SK-N-SH (cell line): ENCODE data around the gene EFCAB12. TPM values are rescaled to one million over a fixed set of nuclear protein-coding genes. Genes with fewer than 3 reads are reported as not detected.

ENCODE experiments used
- CTCF ChIA-PET: fragments of 300-600, 350-600 bp; formaldehyde crosslinking; extraction: SDS; loops from one replicate; lab custom pipeline; 2021; lab: Yijun Ruan, JAX
- POLR2A ChIA-PET: fragments of 350-600 bp; sonication (Branson Sonifier 250); formaldehyde crosslinking; extraction: SDS; loops from one replicate; lab custom pipeline; 2020; ENCODE audit warnings: antibody characterized with exemption, inconsistent platforms; lab: Yijun Ruan, JAX
- DNase-seq: peaks from one replicate; pipeline ENCODE4 v3.0.0; 2012
- H2AFZ ChIP-seq: fragments of 200-600 bp; sonication (generic); 2 replicates; pipeline ENCODE4 v1.8.1; 2016; ENCODE audit warnings: antibody characterized with exemption, mild to moderate bottlenecking, low read depth
- H3F3A ChIP-seq: fragments of 200-600 bp; sonication (generic); replicated peaks from 2 replicates; pipeline ENCODE3; 2016; ENCODE audit warnings: antibody characterized with exemption, mild to moderate bottlenecking; ENCODE audit not compliant: insufficient read depth
- H3K27ac ChIP-seq, 2 experiments: fragments of 200-500 bp in 1 of 2; fragments of 200-600 bp in 1 of 2; sonication (Bioruptor generic) in 1 of 2; sonication (generic), shearing (Covaris generic) in 1 of 2; 2 replicates each; pipeline versions ENCODE4 v1.5.1 to v1.6.1; 2014 to 2016; ENCODE audit warnings: low read depth in 2 of 2, inconsistent platforms in 1 of 2, low read length in 1 of 2, mild to moderate bottlenecking in 1 of 2, mixed read lengths in 1 of 2
- H3K27me3 ChIP-seq: fragments of 200-600 bp; sonication (generic), shearing (Covaris generic); 2 replicates; pipeline ENCODE4 v1.6.1; 2016; ENCODE audit warnings: mixed run types; ENCODE audit not compliant: insufficient read depth
- H3K36me3 ChIP-seq, 2 experiments: fragments of 200-500 bp in 1 of 2; fragments of 200-600 bp in 1 of 2; sonication (Bioruptor generic) in 1 of 2; sonication (generic) in 1 of 2; replicated peaks in 1 of 2; 2 replicates each; pipeline versions ENCODE3 to v1.5.1; 2014 to 2016; ENCODE audit warnings: low read length in 1 of 2, mild to moderate bottlenecking in 1 of 2; ENCODE audit not compliant: insufficient read depth in 2 of 2, control insufficient read depth in 1 of 2
- H3K4me1 ChIP-seq, 2 experiments: fragments of 200-500 bp in 1 of 2; fragments of 200-600 bp in 1 of 2; sonication (Bioruptor generic) in 1 of 2; sonication (generic), shearing (Covaris generic) in 1 of 2; 2 replicates each; pipeline versions ENCODE4 v1.5.1 to v1.6.1; 2014 to 2016; ENCODE audit warnings: low read depth in 1 of 2, low read length in 1 of 2, mixed run types in 1 of 2; ENCODE audit not compliant: insufficient read depth in 2 of 2, control insufficient read depth in 1 of 2
- H3K4me2 ChIP-seq: fragments of 200-600 bp; sonication (generic), shearing (Covaris generic); 2 replicates; pipeline ENCODE4 v1.6.1; 2017; ENCODE audit warnings: mixed run types
- H3K4me3 ChIP-seq, 2 experiments: fragments of 200-500 bp in 1 of 2; fragments of 200-600 bp in 1 of 2; sonication (Bioruptor generic) in 1 of 2; sonication (generic), shearing (Covaris generic) in 1 of 2; 2 replicates each; pipeline versions ENCODE4 v1.5.1 to v1.8.1; 2014 to 2016; ENCODE audit warnings: low read depth in 2 of 2, inconsistent platforms in 1 of 2, low read length in 1 of 2, mild to moderate bottlenecking in 1 of 2, mixed read lengths in 1 of 2, moderate library complexity in 1 of 2
- H3K79me2 ChIP-seq: fragments of 200-600 bp; sonication (generic); 2 replicates; pipeline ENCODE4 v1.8.1; 2017; ENCODE audit warnings: mild to moderate bottlenecking; ENCODE audit not compliant: insufficient read depth
- H3K9ac ChIP-seq: fragments of 200-600 bp; sonication (generic); 2 replicates; pipeline ENCODE4 v1.6.1; 2017; ENCODE audit warnings: mixed run types
- H3K9me2 ChIP-seq: fragments of 200-600 bp; sonication (generic); 2 replicates; pipeline ENCODE4 v1.6.1; 2017; ENCODE audit warnings: mixed run types
- H3K9me3 ChIP-seq: fragments of 200-600 bp; sonication (generic); 2 replicates; pipeline ENCODE4 v1.6.1; 2017; ENCODE audit warnings: mixed run types, mild to moderate bottlenecking, moderate library complexity
- H4K20me1 ChIP-seq: fragments of 200-600 bp; sonication (generic); 2 replicates; pipeline ENCODE4 v1.6.1; 2017; ENCODE audit warnings: mild to moderate bottlenecking, mixed run types; ENCODE audit not compliant: insufficient read depth
- CTCF ChIP-seq: fragments of 200-600 bp; sonication (generic); IDR thresholded peaks from 2 replicates; pipeline ENCODE4 v1.6.1; 2017; ENCODE audit warnings: antibody characterized with exemption, mild to moderate bottlenecking, moderate library complexity
- EP300 ChIP-seq, 2 experiments: IDR thresholded peaks; 2 replicates each; pipeline versions ENCODE4 v1.4.0 to v1.6.1; 2012; ENCODE audit warnings: borderline replicate concordance in 1 of 2, low read depth in 1 of 2, low read length in 1 of 2
- EZH2phosphoT487 ChIP-seq: fragments of 200-600 bp; sonication (generic); IDR thresholded peaks from 2 replicates; pipeline ENCODE4 v1.6.1; 2017; ENCODE audit warnings: low read depth, mixed run types, mild to moderate bottlenecking, antibody characterized with exemption, moderate library complexity, borderline replicate concordance
- FOSL2 ChIP-seq: IDR thresholded peaks from 2 replicates; pipeline ENCODE4 v1.4.0; 2012; ENCODE audit warnings: low read depth, mild to moderate bottlenecking, moderate library complexity, borderline replicate concordance
- FOXJ3 ChIP-seq: sonication (generic); formaldehyde crosslinking; IDR thresholded peaks from 2 replicates; pipeline ENCODE4 v1.5.1; 2020; ENCODE audit warnings: mild to moderate bottlenecking, missing genetic modification reagents
- GATA2 ChIP-seq: sonication (generic); formaldehyde crosslinking; IDR thresholded peaks from 2 replicates; pipeline ENCODE4 v1.5.0; 2020; ENCODE audit warnings: mild to moderate bottlenecking, missing genetic modification reagents
- MEF2A ChIP-seq: IDR thresholded peaks from 2 replicates; pipeline ENCODE4 v1.4.0; 2012; ENCODE audit warnings: low read depth, borderline replicate concordance
- MXI1 ChIP-seq: IDR thresholded peaks from 2 replicates; pipeline ENCODE4 v1.6.1; 2012; ENCODE audit warnings: mild to moderate bottlenecking, low read depth, low read length, improper control_type of control experiment
- POLR2AphosphoS5 ChIP-seq: IDR thresholded peaks from 2 replicates; pipeline ENCODE4 v1.6.1; 2012; ENCODE audit warnings: low read depth, low read length
- RAD21 ChIP-seq: IDR thresholded peaks from 2 replicates; pipeline ENCODE4 v1.6.1; 2012; ENCODE audit warnings: mild to moderate bottlenecking, low read length
- RXRA ChIP-seq: IDR thresholded peaks from 2 replicates; pipeline ENCODE4 v1.4.0; 2012; ENCODE audit warnings: low read depth, mild to moderate bottlenecking, borderline replicate concordance
- SIN3A ChIP-seq: IDR thresholded peaks from 2 replicates; pipeline ENCODE4 v1.6.1; 2012; ENCODE audit warnings: low read depth, mild to moderate bottlenecking, low read length, moderate library complexity, borderline replicate concordance
- SMC3 ChIP-seq: IDR thresholded peaks from 2 replicates; pipeline ENCODE4 v1.6.1; 2012; ENCODE audit warnings: low read depth, low read length, improper control_type of control experiment
- TEAD4 ChIP-seq: IDR thresholded peaks from 2 replicates; pipeline ENCODE4 v1.4.0; 2012; ENCODE audit warnings: mild to moderate bottlenecking, borderline replicate concordance; ENCODE audit not compliant: insufficient read depth
- WGBS: methylation state at CpG from one replicate; pipeline ENCODE4 v1.1.6; 2017; ENCODE audit warnings: low lambda C conversion rate; 5-methylcytosine and 5-hydroxymethylcytosine counted together
- polyA plus RNA-seq, 3 experiments: library from polyadenylated mRNA; depleted of rRNA; stranded (reverse); fragments of >200 nt; gene quantifications; 2 replicates each; pipeline ENCODE4 v1.2.3, GENCODE V29; 2012
- TF ChIP-seq, protein P1 (sequence below): fragments of 150-350 bp; IDR thresholded peaks from 2 replicates; pipeline ENCODE4 v1.6.1; 2017; ENCODE audit warnings: antibody characterized with exemption, low read length, low read depth, borderline replicate concordance
- TF ChIP-seq, protein P2 (sequence below): IDR thresholded peaks from 2 replicates; pipeline ENCODE4 v1.4.0; 2012; ENCODE audit warnings: low read depth, borderline replicate concordance
- TF ChIP-seq, protein P3 (sequence below): IDR thresholded peaks from 2 replicates; pipeline ENCODE4 v1.4.0; 2012; ENCODE audit warnings: low read depth

EFCAB12 gene
- polyA plus RNA-seq, 1 of the 3 experiments (the other 2 are of a cell fraction), result 0.38 TPM

DNA sequence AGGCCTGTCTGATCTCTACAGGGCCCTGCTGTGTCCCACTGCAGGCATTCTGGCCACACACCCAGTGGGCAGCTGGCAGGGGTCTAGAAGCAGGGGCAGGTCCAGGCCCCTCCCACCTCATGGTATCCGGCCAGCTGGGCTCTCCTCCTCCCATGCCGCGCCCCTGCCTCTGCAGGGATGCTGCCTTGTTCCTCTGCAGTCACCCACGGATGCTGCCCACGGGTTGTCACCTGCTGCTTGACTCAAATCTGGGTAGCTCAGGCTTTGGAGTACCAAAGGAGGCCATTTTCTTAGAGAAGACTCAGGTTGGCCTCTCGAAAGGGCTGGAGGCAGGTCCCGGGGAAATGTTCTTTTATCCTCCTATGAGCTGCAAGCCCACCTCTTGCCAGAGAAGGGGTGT is 25.0 kb downstream of the EFCAB12 start:
- H3K27ac ChIP-seq, result no peak overlapping the region
- CTCF ChIA-PET, result interaction anchor here (1.2 kb wide), 1 partner anchor 87 kb away, joined by 3 read pairs; a partner anchor contains a TSS
- 72% methylated on average over 7 of the region's 7 CpGs for WGBS

DNA sequence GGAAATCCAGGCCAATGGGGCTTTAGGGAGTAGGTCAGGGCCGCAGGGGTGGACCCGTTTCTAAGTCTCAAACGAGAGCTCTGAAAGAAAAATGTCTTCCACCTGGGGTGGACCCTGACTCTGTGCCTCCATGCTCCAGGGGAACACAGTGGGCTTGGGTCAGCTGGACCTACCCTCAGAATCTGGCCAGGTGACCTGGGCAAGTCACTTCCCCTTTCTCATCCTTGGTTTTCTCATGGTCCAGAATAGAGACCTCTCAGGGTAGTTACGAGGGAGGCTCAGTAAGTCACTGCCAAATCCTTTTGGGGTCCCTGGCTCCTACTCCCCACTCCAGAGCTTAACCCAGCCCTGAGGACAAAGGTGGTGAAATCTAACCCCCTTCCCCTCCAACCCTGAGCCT is 25.8 kb downstream of the EFCAB12 start:
- H3K9me3 ChIP-seq, result no peaks in the 10 kb centered on the region
- H3K27ac ChIP-seq, result no peak overlapping the region
- H3K36me3 ChIP-seq, result no peaks in the 10 kb centered on the region
- peaks cover 8% of the 10 kb centered on the region for H4K20me1 ChIP-seq
- WGBS, result 89% methylated on average over 4 of the region's 4 CpGs
- H3K4me2 ChIP-seq, result no peak overlapping the region
- ChIA-PET POLR2A (no interaction called here), CTCF (interaction anchor here (1.2 kb wide), 1 partner anchor 87 kb away, joined by 3 read pairs; a partner anchor contains a TSS)
- peaks cover 4% of the 10 kb centered on the region for H3F3A ChIP-seq
- H3K9ac ChIP-seq, result no peak overlapping the region
- H2AFZ ChIP-seq, result no peak overlapping the region
- peaks cover 5 to 7% of the 10 kb centered on the region in 2 experiments; a peak in 1 of 4 replicates for H3K4me1 ChIP-seq
- no peak overlapping the region for H3K4me3 ChIP-seq
- no peak for DNase-seq
- H3K79me2 ChIP-seq, result peaks cover 17% of the 10 kb centered on the region
- H3K27me3 ChIP-seq, result no peaks in the 10 kb centered on the region
- no peaks in the 10 kb centered on the region for H3K9me2 ChIP-seq
- TF ChIP-seq GATA2 (CRISPR knock-in tag), result no peak
- no peak for TF ChIP-seq FOXJ3 (CRISPR knock-in tag)
- TF ChIP-seq MEF2A, result no peak
- TF ChIP-seq, protein P1, sequence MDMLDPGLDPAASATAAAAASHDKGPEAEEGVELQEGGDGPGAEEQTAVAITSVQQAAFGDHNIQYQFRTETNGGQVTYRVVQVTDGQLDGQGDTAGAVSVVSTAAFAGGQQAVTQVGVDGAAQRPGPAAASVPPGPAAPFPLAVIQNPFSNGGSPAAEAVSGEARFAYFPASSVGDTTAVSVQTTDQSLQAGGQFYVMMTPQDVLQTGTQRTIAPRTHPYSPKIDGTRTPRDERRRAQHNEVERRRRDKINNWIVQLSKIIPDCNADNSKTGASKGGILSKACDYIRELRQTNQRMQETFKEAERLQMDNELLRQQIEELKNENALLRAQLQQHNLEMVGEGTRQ, result no peak
- TF ChIP-seq RAD21, result no peak
- no peak for TF ChIP-seq SIN3A
- TF ChIP-seq CTCF, result no peak
- no peak for TF ChIP-seq EP300 (IDR thresholded peaks at IDR 0.05; ENCODE audit: borderline replicate concordance in 1 of 2, low read depth in 1 of 2, low read length in 1 of 2)
- TF ChIP-seq SMC3, result no peak
- no peak for TF ChIP-seq TEAD4
- TF ChIP-seq POLR2AphosphoS5, result no peak
- no peak for TF ChIP-seq EZH2phosphoT487
- no peak for TF ChIP-seq RXRA
- TF ChIP-seq, protein P2, sequence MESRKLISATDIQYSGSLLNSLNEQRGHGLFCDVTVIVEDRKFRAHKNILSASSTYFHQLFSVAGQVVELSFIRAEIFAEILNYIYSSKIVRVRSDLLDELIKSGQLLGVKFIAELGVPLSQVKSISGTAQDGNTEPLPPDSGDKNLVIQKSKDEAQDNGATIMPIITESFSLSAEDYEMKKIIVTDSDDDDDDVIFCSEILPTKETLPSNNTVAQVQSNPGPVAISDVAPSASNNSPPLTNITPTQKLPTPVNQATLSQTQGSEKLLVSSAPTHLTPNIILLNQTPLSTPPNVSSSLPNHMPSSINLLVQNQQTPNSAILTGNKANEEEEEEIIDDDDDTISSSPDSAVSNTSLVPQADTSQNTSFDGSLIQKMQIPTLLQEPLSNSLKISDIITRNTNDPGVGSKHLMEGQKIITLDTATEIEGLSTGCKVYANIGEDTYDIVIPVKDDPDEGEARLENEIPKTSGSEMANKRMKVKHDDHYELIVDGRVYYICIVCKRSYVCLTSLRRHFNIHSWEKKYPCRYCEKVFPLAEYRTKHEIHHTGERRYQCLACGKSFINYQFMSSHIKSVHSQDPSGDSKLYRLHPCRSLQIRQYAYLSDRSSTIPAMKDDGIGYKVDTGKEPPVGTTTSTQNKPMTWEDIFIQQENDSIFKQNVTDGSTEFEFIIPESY, result no peak
- no peak for TF ChIP-seq FOSL2
- TF ChIP-seq MXI1, result no peak
- TF ChIP-seq, protein P3, sequence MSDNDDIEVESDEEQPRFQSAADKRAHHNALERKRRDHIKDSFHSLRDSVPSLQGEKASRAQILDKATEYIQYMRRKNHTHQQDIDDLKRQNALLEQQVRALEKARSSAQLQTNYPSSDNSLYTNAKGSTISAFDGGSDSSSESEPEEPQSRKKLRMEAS, result no peak

More for the DNA sequence above, 25.0 kb downstream of the EFCAB12 start:
- H3F3A ChIP-seq, result peaks cover 4% of the 10 kb centered on the region
- POLR2A ChIA-PET, result no interaction called here
- no peaks in the 10 kb centered on the region for H3K9me3 ChIP-seq
- H4K20me1 ChIP-seq, result no peaks in the 10 kb centered on the region; the same call in 1 of the 2 replicates
- H3K4me1 ChIP-seq, result no peaks in the 10 kb centered on the region
- no peaks in the 10 kb centered on the region for H3K27me3 ChIP-seq
- H3K9ac ChIP-seq, result no peak overlapping the region
- H3K4me2 ChIP-seq, result no peak overlapping the region
- TF ChIP-seq, protein P2, result no peak
- H2AFZ ChIP-seq, result no peak overlapping the region
- no peaks in the 10 kb centered on the region for H3K9me2 ChIP-seq
- no peaks in the 10 kb centered on the region for H3K36me3 ChIP-seq
- no peak for DNase-seq
- H3K79me2 ChIP-seq, result peaks cover 8% of the 10 kb centered on the region
- H3K4me3 ChIP-seq, result no peak overlapping the region
